Body of pancreas (tissue), 4 donors: ENCODE measurements around the gene UBTD1.
"Not testable (repeated sequence)": the region's sequence is repeated elsewhere in the genome, so short reads cannot be mapped to it uniquely, and the experiment has no call there.

Experiments used
- POLR2A ChIP-seq, 3 donors: fragments of 450-650 bp; IDR thresholded peaks; one replicate each; pipeline ENCODE4 v1.6.1; 2016; ENCODE audit warnings: antibody characterized with exemption in 3 of 3, mild to moderate bottlenecking in 2 of 3
- TF ChIP-seq, protein P1 (sequence below), 7 experiments: fragments of 450-650 bp in 4 of 7; fragments of 200-600 bp in 3 of 7; sonication (generic) in 3 of 7; IDR thresholded peaks; one replicate each; pipeline ENCODE4 v1.5.1; 2016 to 2019; ENCODE audit warnings: antibody characterized with exemption in 7 of 7

DNA sequence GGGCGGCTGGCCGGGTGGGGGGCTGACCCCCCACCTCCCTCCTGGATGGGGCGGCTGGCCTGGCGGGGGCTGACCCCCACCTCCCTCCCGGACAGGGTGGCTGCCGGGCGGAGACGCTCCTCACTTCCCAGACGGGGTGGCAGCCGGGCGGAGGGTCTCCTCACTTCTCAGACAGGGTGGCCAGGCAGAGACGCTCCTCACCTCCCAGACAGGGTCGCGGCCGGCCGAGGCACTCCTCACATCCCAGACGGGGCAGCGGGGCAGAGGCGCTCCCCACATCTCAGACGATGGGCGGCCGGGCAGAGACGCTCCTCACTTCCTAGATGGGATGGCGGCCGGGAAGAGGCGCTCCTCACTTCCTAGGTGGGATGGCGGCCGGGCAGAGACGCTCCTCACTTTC is 30.2 kb downstream of the UBTD1 start:
- not testable (repeated sequence) for TF ChIP-seq POLR2A (IDR thresholded peaks at IDR 0.05)
- TF ChIP-seq, protein P1, sequence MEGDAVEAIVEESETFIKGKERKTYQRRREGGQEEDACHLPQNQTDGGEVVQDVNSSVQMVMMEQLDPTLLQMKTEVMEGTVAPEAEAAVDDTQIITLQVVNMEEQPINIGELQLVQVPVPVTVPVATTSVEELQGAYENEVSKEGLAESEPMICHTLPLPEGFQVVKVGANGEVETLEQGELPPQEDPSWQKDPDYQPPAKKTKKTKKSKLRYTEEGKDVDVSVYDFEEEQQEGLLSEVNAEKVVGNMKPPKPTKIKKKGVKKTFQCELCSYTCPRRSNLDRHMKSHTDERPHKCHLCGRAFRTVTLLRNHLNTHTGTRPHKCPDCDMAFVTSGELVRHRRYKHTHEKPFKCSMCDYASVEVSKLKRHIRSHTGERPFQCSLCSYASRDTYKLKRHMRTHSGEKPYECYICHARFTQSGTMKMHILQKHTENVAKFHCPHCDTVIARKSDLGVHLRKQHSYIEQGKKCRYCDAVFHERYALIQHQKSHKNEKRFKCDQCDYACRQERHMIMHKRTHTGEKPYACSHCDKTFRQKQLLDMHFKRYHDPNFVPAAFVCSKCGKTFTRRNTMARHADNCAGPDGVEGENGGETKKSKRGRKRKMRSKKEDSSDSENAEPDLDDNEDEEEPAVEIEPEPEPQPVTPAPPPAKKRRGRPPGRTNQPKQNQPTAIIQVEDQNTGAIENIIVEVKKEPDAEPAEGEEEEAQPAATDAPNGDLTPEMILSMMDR (IDR thresholded peaks at IDR 0.05): not testable (repeated sequence)
